DOHH2 (cell line): ENCODE data around the gene PTGES.

ENCODE experiments used
- H3F3A ChIP-seq: fragments of 200-600 bp; sonication (generic), shearing (Covaris generic); 2 replicates; pipeline ENCODE4 v1.6.0; 2016; ENCODE audit warnings: antibody characterized with exemption, mild to moderate bottlenecking; ENCODE audit not compliant: control insufficient read depth, insufficient read depth
- H3K27ac ChIP-seq: fragments of 200-600 bp; sonication (generic); 2 replicates; pipeline ENCODE4 v1.5.1; 2014; ENCODE audit warnings: low read depth, mild to moderate bottlenecking, low read length, moderate library complexity
- H3K27me3 ChIP-seq: fragments of 200-600 bp; sonication (generic); 2 replicates; pipeline ENCODE4 v1.6.1; 2014; ENCODE audit warnings: mild to moderate bottlenecking, low read length, mixed read lengths; ENCODE audit not compliant: control insufficient read depth
- H3K36me3 ChIP-seq: fragments of 200-600 bp; sonication (generic); 2 replicates; pipeline ENCODE4 v1.6.1; 2014; ENCODE audit warnings: mild to moderate bottlenecking, low read length, moderate library complexity, mixed read lengths; ENCODE audit not compliant: control insufficient read depth
- H3K4me1 ChIP-seq: fragments of 200-600 bp; sonication (generic); 2 replicates; pipeline ENCODE4 v1.6.1; 2014; ENCODE audit warnings: mild to moderate bottlenecking, low read length, mixed read lengths; ENCODE audit not compliant: control insufficient read depth
- H3K4me2 ChIP-seq: fragments of 200-600 bp; sonication (generic); 2 replicates; pipeline ENCODE4 v1.6.0; 2014; ENCODE audit warnings: mild to moderate bottlenecking, low read length, moderate library complexity
- H3K4me3 ChIP-seq: fragments of 200-600 bp; sonication (generic); 2 replicates; pipeline ENCODE4 v1.5.1; 2014; ENCODE audit warnings: mild to moderate bottlenecking, low read length, mixed read lengths
- H3K79me2 ChIP-seq: fragments of 200-600 bp; sonication (generic); 2 replicates; pipeline ENCODE4 v1.6.1; 2014; ENCODE audit warnings: mild to moderate bottlenecking, low read length, mixed read lengths; ENCODE audit not compliant: control insufficient read depth
- H3K9me2 ChIP-seq: fragments of 200-600 bp; sonication (generic); replicated peaks from 2 replicates; pipeline ENCODE4 v1.6.1; 2014; ENCODE audit warnings: mild to moderate bottlenecking, low read length, mixed read lengths; ENCODE audit not compliant: control insufficient read depth
- H3K9me3 ChIP-seq: fragments of 200-600 bp; sonication (generic); 2 replicates; pipeline ENCODE4 v1.6.1; 2014; ENCODE audit warnings: antibody characterized with exemption, low read length, mixed read lengths; ENCODE audit not compliant: control insufficient read depth, insufficient read depth
- H4K20me1 ChIP-seq: fragments of 200-600 bp; sonication (generic); 2 replicates; pipeline ENCODE4 v1.6.0; 2014; ENCODE audit warnings: low read depth, mild to moderate bottlenecking, antibody characterized with exemption, low read length, moderate library complexity; ENCODE audit not compliant: control insufficient read depth, insufficient read depth
- CTCF ChIP-seq: fragments of 200-600 bp; sonication (generic); IDR thresholded peaks from one replicate; pipeline ENCODE4 v1.5.1; 2014; ENCODE audit warnings: antibody characterized with exemption, mild to moderate bottlenecking, low read depth, low read length; ENCODE audit not compliant: poor library complexity, severe bottlenecking
- EZH2phosphoT487 ChIP-seq: fragments of 200-600 bp; sonication (generic); IDR thresholded peaks from 2 replicates; pipeline ENCODE4 v1.6.1; 2017; ENCODE audit warnings: borderline replicate concordance, mild to moderate bottlenecking, antibody characterized with exemption, low read length, moderate library complexity, mixed read lengths

Gene PTGES

DNA sequence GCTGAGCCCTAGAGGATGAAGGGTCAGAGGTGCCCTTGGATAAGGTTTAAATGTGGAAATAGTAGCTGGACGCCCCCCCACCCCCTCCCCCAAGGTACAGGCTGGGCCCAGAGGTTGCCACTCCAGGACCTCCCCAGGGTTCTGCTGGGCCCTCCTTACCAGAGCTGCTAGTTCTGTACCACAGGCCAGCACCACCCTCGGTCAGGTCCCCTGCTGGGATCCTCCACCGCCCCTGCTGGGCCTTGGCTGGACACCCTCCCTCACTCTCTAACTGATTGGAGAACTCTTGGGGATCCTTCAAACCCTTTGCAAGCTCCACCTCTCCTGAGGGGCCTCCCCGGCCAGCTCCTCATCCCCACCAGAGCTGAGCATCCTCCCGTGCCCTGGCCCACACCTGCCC lies 34.9 kb downstream of the PTGES start:
- H3K79me2 ChIP-seq: no peaks in the 10 kb centered on the region
- no peak overlapping the region for H3K27ac ChIP-seq

GRCh38 chr9:129716091-129716490 lies 36.8 kb downstream of the PTGES start:
- Histone ChIP-seq H3F3A (no peaks in the 10 kb centered on the region), H3K9me3 (no peaks in the 10 kb centered on the region), H3K4me3 (no peak overlapping the region), H3K27me3 (peaks cover 2% of the 10 kb centered on the region; the same call in 1 of the 2 replicates), H4K20me1 (no peaks in the 10 kb centered on the region), H3K4me1 (no peaks in the 10 kb centered on the region), H3K4me2 (no peak overlapping the region), H3K79me2 (no peaks in the 10 kb centered on the region), H3K27ac (no peak overlapping the region), H3K36me3 (no peaks in the 10 kb centered on the region), H3K9me2 (no peaks in the 10 kb centered on the region)
- TF ChIP-seq CTCF: no peak
- no peak for TF ChIP-seq EZH2phosphoT487

More for the DNA sequence above, 34.9 kb downstream of the PTGES start:
- H3K4me2 ChIP-seq: no peak overlapping the region
- no peaks in the 10 kb centered on the region for H3K9me2 ChIP-seq
- H3K4me3 ChIP-seq: no peak overlapping the region
- no peaks in the 10 kb centered on the region for H4K20me1 ChIP-seq
- TF ChIP-seq EZH2phosphoT487: no peak
- TF ChIP-seq CTCF: no peak
- no peaks in the 10 kb centered on the region for H3K36me3 ChIP-seq
- no peaks in the 10 kb centered on the region for H3F3A ChIP-seq
- no peaks in the 10 kb centered on the region for H3K9me3 ChIP-seq
- no peaks in the 10 kb centered on the region for H3K4me1 ChIP-seq
- peaks cover under 1% of the 10 kb centered on the region; the same call in 1 of the 2 replicates for H3K27me3 ChIP-seq

DNA sequence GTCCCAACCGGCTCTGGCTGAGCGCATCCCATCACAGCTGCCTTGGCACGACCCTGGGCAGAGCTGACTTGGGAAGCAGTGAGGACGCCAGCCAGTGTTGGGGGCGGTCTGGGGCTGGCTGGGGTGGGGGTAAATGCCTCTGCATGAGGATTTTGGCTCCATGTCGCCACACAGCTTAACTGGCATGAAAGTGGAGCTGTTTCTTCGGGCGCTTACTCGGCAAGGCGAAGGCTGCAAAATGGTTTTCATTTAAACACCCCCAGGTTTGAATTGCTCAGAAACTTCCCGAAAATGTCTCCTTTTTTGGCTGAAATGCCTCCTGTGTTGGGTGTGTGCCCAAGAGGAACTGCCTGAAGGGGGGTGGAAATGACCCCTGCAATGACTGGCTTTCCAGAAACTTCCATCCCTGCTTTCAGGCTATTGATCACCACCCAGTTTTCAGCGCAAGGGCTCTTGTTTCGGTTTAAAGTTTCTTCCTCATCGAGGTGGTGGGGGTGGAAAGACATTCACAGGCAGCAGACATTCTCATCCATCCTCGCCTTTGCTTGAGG lies 38.3 kb downstream of the PTGES start:
- Histone ChIP-seq H3K9me2 (no peaks in the 10 kb centered on the region), H3K4me3 (no peak overlapping the region), H3K79me2 (no peaks in the 10 kb centered on the region), H3K27ac (no peak overlapping the region), H3K9me3 (no peaks in the 10 kb centered on the region), H3K36me3 (no peaks in the 10 kb centered on the region), H3K27me3 (peaks cover 2% of the 10 kb centered on the region; the same call in 1 of the 2 replicates), H3F3A (no peaks in the 10 kb centered on the region), H3K4me1 (no peaks in the 10 kb centered on the region), H3K4me2 (no peak overlapping the region), H4K20me1 (no peaks in the 10 kb centered on the region)
- TF ChIP-seq EZH2phosphoT487: no peak
- TF ChIP-seq CTCF: no peak
